ENCODE measurements around the gene PHPT1.

The PHPT1 gene

DNA sequence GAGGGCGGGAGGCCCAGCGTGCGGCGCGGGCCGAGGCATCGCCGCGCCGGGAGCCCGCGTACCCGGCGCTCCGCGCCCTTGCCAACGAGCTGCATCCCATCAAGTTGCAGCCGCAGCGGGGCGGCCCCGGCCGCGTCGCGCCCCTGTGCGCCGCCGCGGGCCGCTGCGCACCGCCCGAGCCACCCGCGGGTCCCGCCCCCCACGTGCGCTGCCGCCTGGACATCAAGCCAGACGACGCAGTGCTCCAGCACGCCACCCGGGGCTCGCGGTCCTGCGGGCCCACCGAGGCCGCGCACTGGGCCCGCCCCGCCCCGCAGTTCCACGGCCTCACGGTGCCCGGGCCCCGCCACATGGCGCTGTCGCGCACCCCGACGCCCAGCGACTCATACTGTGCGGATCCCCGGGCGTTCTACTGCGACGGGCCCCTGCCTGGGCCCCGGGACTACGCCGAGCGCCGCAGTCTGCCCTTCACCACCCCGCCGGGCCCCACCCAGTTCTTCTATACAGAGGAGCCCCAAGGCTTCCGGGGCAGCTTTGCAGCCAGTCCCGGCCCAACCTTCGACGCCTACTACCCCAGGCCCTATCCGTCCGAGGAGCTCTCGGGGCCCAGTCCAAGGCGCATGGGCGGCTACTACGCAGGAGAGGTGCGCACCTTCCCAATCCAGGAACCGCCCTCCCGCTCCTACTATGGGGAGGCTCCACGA, 4.3 kb upstream of the PHPT1 start:
- TF ChIP-seq CTCF (IDR thresholded peaks at IDR 0.05; ENCODE audit: low read depth, low read length, missing control alignments), result no peak
- no peak overlapping the region for H3K4me3 ChIP-seq (ENCODE audit: low read depth, low read length)
- no peak for DNase-seq (ENCODE audit: low read depth)

DNA sequence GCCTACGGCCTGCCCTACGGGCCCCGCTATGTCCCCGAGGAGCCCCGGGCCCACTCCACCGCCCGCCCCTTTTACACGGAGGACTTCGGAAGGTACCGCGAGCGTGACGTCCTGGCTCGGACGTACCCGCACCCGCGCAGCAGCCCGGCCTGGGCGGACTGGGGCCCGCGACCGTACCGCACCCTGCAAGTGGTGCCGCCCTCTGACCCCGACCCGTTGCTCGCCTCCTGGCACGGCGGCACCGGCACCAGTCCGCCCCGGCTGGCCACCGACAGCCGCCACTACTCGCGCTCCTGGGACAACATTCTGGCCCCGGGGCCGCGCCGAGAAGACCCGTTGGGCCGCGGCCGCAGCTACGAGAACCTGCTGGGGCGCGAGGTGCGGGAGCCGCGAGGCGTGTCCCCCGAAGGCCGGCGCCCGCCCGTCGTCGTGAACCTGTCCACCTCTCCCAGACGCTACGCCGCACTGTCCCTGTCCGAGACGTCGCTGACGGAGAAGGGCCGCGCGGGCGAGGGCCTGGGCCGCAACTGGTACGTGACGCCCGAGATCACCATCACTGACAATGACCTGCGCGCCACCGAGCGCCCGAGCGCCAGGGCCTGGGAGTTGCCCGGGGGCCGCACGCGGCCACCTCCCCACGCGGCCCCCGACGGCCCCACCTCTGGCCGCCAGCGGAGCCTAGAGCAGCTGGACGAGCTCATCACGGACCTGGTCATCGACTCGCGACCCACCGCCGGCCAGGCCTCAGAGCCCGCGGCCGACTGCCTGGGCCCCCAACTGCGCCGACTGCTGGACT, 3.5 kb upstream of the PHPT1 start:
- H3K4me3 ChIP-seq (ENCODE audit: low read depth, low read length), result no peak overlapping the region
- no peak for TF ChIP-seq CTCF (IDR thresholded peaks at IDR 0.05; ENCODE audit: low read depth, low read length, missing control alignments)
- DNase-seq (ENCODE audit: low read depth), result no peak

- no peak for DNase-seq (ENCODE audit: low read depth)
- H3K4me3 ChIP-seq (ENCODE audit: low read depth, low read length), result no peak overlapping the region
Observed at GRCh38 chr9:136846376-136847087, 2.7 kb upstream of the PHPT1 start.

DNA sequence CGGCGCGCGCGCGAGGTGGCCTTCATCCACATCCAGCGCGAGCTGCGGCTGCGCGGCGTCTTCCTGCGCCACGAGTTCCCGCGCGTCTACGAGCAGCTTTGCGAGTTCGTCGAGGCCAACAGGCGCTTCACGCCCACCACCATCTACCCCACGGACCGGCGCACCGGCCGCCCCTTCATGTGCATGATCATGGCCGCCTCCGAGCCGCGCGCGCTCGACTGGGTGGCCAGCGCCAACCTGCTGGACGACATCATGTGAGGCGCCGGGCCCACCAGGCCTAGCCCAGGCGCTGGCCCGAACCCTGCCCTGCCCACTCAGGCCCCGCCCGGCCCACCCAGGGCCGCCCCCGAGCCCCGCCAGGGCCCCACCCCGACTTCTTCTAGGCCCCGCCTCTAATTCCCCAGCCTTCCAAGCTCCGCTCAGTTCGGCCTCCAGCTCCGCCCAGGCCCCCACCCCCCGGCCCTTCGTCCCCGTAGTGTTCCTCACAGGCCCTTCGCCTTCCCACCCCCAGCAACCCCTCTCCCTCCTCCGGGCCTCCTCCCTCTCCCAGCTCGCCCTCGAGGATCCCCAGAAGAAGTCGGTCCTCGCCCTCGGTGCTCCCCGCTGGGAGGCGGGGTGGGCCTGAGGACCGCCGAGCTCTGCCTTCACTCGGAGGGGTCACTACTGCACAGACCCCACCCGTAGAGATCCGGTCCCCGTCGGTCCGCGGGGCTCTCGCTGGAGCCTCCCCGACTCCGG, 2.0 kb upstream of the PHPT1 start:
- peak overlapping the region; percentile 67 for H3K4me3 ChIP-seq (ENCODE audit: low read depth, low read length)
- DNase-seq (ENCODE audit: low read depth), result no peak
- no peak for TF ChIP-seq CTCF (IDR thresholded peaks at IDR 0.05; ENCODE audit: low read depth, low read length, missing control alignments)

More at GRCh38 chr9:136846376-136847087, 2.7 kb upstream of the PHPT1 start:
- TF ChIP-seq CTCF (IDR thresholded peaks at IDR 0.05; ENCODE audit: low read depth, low read length, missing control alignments), result no peak

DNA sequence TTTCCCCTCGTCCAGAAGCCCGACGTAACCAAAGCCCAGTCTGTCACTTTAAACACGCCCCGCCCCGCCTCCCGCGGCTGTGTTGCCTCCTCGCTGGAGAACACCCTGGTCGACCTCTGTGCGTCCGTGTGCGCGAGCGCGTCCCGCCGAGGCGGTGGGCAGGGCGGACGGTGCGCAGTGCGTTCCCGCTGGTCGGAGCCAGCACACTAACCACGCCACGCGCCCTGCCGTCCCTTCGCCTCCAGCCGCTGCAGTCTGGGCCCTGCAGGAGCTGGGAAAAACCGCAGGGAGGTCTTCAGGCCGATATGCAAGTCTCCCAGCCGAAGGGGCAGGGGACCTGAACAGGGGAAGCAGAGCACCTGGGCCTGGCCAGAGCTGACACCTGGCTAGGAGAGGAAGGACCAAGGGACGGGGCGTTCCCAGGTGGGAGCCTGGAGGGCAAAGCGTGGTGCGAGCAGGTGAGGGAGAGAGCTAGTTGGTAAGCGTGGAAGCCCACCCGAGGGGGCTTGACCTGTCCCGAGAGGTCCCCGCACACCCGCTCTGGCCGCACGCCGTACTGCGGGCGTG, 1.3 kb upstream of the PHPT1 start:
- no peak for TF ChIP-seq CTCF (IDR thresholded peaks at IDR 0.05; ENCODE audit: low read depth, low read length, missing control alignments)
- peak overlapping the region; percentile 67 for H3K4me3 ChIP-seq (ENCODE audit: low read depth, low read length)
- peak; percentile 29 for DNase-seq (ENCODE audit: low read depth)

GRCh38 chr9:136848393-136849037, 694 bp upstream of the PHPT1 start:
- no peak for TF ChIP-seq CTCF (IDR thresholded peaks at IDR 0.05; ENCODE audit: low read depth, low read length, missing control alignments)
- peak overlapping the region; percentile 67 for H3K4me3 ChIP-seq (ENCODE audit: low read depth, low read length)
- DNase-seq (ENCODE audit: low read depth), result no peak

Measured in GM12864 (cell line).